Measurements from ENCODE around the gene GPHA2.

GRCh38 chr11:64894812-64895452 lies 40.8 kb downstream of the GPHA2 start:
- TF ChIP-seq CTCF (IDR thresholded peaks at IDR 0.05 in 8 of 11, conservative IDR thresholded peaks at IDR 0.05 in 3 of 11) (no peak), POLR2A (IDR thresholded peaks at IDR 0.05) (no peak), POLR2AphosphoS5 (IDR thresholded peaks at IDR 0.05) (peak in 1 of 3 donors; percentile 43)
